ENCODE data around the gene PNMA6E.

Gene PNMA6E

DNA sequence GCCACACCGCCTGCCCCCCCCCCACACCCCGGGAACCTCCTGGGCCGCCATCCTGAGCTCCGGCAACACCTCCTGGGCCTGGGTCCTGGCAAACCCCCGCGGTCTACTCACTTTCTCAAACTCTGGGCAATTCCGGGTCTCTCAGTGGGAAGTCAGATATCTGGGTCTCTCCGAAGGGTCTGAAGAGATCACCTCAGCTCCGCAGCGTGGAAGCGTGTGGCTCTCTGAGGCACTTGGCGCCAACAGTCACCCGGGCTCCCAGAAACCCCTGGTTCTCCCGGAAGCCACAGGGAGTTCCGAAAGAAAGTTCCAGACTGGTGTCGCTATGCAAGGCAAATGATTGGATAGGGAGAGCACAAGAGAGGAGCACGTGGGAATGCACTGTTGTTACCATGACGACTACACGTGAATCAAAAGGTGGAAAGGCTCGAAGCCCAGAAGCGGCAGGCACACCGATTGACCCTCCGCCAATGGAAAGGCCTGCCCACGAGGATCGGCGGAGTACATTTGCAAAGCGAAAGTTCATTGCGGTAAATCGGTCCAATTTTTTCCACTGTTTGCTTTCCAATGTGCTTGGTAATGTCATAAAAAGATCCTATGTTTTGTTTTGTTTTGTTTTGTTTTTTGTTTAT, at the start of gene PNMA6E:
Gene PNMA6E, minus strand, starts transcription at position 218 of the 632 bp plus-strand sequence. CDS start 2,501 bp downstream, outside the sequence.
- no peak for DNase-seq
- H3K27ac Mint-ChIP-seq: no peak within 1 kb of the TSS
- TF ChIP-seq, protein P1, sequence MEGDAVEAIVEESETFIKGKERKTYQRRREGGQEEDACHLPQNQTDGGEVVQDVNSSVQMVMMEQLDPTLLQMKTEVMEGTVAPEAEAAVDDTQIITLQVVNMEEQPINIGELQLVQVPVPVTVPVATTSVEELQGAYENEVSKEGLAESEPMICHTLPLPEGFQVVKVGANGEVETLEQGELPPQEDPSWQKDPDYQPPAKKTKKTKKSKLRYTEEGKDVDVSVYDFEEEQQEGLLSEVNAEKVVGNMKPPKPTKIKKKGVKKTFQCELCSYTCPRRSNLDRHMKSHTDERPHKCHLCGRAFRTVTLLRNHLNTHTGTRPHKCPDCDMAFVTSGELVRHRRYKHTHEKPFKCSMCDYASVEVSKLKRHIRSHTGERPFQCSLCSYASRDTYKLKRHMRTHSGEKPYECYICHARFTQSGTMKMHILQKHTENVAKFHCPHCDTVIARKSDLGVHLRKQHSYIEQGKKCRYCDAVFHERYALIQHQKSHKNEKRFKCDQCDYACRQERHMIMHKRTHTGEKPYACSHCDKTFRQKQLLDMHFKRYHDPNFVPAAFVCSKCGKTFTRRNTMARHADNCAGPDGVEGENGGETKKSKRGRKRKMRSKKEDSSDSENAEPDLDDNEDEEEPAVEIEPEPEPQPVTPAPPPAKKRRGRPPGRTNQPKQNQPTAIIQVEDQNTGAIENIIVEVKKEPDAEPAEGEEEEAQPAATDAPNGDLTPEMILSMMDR (IDR thresholded peaks at IDR 0.05): no peak
- H3K9me3 Mint-ChIP-seq: peaks cover 64% of the 10 kb centered on the region
- H3K27me3 Mint-ChIP-seq (ENCODE audit: low read depth, poor library complexity): peaks cover 44% of the 10 kb centered on the region
- H3K36me3 Mint-ChIP-seq (ENCODE audit: low read depth): peaks cover 4% of the 10 kb centered on the region
- H3K4me3 Mint-ChIP-seq: no peak within 1 kb of the TSS
- H3K4me1 Mint-ChIP-seq: no peaks in the 10 kb centered on the region

DNA sequence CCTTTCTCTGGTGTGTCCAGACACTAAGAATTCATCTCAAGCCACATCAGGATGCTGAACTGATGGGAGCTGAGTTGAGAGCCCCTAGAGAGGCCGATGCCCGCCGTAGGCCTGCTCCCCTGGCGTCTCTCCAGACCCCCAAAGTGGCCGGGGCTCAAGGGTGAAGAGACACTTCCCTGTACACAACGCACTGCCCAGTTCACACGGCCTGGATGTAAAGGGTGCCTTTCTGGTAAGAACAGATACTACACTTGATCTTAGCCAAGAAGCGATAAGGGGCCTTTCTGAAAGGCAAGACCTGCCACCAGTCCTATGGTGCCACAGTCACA, 49.8 kb upstream of the PNMA6E start:
- Mint-ChIP-seq H3K27ac (peak overlapping the region; percentile 33), H3K9me3 (peaks cover 48% of the 10 kb centered on the region), H3K4me1 (no peaks in the 10 kb centered on the region), H3K36me3 (ENCODE audit: low read depth) (peaks cover 5% of the 10 kb centered on the region), H3K27me3 (ENCODE audit: low read depth, poor library complexity) (peaks cover 3% of the 10 kb centered on the region), H3K4me3 (no peak overlapping the region)
- no peak for DNase-seq
- TF ChIP-seq, protein P1 (IDR thresholded peaks at IDR 0.05): no peak

DNA sequence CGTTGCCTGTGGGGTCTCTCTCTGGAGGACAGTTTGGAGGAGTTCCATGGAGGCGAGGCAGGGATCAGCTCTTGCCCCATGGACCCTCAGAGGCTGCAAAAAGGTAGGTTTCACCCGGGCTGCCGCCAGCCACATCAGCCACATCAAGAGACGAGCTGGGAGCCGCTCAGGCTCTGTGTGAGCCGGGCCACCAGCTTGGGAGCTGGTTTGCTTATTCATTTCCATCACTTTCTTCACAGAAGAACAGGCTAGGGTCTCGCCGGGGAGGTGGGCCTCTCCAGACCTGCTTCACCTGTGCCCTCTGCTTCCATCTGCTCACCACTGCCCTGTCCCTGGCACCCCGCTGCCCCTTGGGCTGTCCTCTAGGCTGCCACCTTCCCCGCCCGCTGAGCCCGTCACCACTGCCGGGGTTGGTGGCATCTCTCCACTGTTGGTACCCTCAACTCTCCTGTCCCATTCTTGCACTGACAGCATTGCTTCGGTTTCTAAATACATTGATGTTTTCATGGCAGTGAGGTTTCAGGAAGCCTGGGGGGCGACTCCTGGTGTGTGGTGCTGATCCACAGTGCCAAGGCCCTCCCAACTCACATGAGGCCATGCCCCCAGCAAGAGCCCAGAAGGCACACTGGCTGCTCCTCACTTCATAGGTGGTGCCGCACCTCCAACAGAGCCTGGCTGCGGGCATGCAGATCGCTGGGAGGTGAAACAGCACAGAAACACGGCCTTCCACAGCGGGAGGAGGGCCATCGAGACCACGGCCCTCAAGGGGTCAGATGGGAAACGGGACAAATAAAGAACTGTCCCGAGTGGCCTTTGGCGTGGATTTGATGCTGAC, 49.2 kb upstream of the PNMA6E start:
- H3K4me3 Mint-ChIP-seq: no peak overlapping the region
- no peak overlapping the region for H3K27ac Mint-ChIP-seq
- no peak for DNase-seq
- no peaks in the 10 kb centered on the region for H3K4me1 Mint-ChIP-seq
- TF ChIP-seq, protein P1 (IDR thresholded peaks at IDR 0.05): no peak
- H3K9me3 Mint-ChIP-seq: peaks cover 47% of the 10 kb centered on the region
- peaks cover 3% of the 10 kb centered on the region for H3K27me3 Mint-ChIP-seq (ENCODE audit: low read depth, poor library complexity)
- peaks cover 5% of the 10 kb centered on the region for H3K36me3 Mint-ChIP-seq (ENCODE audit: low read depth)

DNA sequence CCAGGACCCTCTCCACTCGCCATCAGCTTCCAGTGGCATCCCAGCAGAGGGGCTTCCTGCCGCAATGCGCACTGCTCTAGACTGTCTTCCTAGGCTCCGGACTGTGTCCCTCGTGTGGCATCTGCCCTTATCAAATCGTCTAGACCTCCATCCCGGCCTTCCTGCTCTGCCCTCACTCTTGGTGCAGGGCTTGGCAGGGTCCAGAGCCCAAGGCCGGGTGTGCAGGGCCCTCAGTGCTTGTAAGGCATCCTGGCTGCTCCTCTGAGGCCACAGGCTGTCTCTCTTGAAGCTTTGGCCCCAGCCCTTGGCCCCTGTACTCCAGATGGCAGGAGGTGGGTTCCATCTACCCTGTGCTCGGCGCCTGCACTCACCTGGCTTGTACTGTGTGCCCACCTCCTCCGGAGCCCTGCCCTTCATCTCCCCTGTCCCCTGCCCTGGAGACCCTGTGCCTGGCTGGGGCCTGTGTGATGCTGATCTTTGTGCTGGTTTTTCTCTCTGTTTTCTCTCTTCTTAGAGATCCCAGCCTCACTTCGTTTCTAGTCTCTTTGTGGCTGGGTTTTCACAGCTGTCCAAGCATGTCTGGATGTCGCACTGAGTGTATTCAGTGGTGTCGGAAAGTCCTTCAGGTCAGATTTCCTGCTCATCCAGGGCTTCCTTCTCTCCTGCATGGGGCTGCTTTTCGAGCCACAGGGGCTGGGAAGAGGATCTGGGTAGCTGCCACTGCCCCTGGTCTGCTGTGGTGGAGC, 48.4 kb upstream of the PNMA6E start:
- TF ChIP-seq, protein P1 (IDR thresholded peaks at IDR 0.05): no peak
- Mint-ChIP-seq H3K27ac (no peak overlapping the region), H3K9me3 (peaks cover 42% of the 10 kb centered on the region), H3K4me3 (no peak overlapping the region), H3K4me1 (no peaks in the 10 kb centered on the region), H3K36me3 (ENCODE audit: low read depth) (peaks cover 5% of the 10 kb centered on the region), H3K27me3 (ENCODE audit: low read depth, poor library complexity) (peaks cover 3% of the 10 kb centered on the region)
- DNase-seq: no peak

DNA sequence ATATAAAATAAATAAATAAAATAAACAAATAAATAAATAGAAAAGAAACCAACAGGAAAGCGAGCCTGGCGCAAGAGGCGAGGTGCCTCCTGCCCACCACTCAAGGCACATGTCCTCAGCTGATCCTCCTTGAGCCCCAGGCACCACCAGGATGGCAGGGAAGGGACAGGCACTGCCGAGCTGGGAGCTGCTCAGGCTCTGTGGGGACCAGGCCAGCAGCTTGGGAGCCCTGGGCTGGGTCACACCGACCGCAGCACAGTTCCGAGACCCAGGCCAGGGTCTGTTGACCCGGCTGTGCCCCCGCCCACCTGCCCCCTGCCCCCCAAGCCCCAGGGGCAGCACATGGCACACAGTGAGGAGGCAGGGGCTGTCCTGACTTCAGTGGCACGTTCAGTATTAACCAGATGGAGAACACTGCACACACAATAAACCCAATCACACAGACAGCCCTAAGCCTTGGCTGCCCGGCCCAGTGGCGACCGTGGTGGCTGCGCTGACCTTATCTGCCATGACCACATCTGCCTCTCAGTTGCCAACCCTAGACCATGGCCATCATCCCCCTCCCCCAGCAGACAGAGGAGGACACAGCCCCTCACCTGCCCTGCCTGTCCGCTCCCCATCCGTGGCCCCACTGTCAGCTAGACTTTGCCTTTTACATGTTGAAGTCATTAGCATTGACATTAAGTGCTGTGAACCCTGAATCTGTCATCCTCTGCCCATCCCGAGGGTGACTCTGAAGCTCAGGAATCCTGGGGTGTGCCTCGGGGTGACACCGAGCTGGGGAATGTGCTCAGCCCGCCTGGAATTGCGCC, 47.6 kb upstream of the PNMA6E start:
- Mint-ChIP-seq H3K9me3 (peaks cover 42% of the 10 kb centered on the region), H3K27me3 (ENCODE audit: low read depth, poor library complexity) (peaks cover 3% of the 10 kb centered on the region), H3K27ac (no peak overlapping the region), H3K36me3 (ENCODE audit: low read depth) (peaks cover 5% of the 10 kb centered on the region), H3K4me1 (no peaks in the 10 kb centered on the region), H3K4me3 (no peak overlapping the region)
- TF ChIP-seq, protein P1 (IDR thresholded peaks at IDR 0.05): no peak
- no peak for DNase-seq

Data from nephron progenitor cell (in vitro differentiated cells).